ENCODE data around the gene TNNI2. TPM values are rescaled to one million over a fixed set of nuclear protein-coding genes. Genes with fewer than 3 reads are reported as not detected.

TNNI2 gene
- polyA plus RNA-seq, 1 donor from 2014 or later = not detected

DNA sequence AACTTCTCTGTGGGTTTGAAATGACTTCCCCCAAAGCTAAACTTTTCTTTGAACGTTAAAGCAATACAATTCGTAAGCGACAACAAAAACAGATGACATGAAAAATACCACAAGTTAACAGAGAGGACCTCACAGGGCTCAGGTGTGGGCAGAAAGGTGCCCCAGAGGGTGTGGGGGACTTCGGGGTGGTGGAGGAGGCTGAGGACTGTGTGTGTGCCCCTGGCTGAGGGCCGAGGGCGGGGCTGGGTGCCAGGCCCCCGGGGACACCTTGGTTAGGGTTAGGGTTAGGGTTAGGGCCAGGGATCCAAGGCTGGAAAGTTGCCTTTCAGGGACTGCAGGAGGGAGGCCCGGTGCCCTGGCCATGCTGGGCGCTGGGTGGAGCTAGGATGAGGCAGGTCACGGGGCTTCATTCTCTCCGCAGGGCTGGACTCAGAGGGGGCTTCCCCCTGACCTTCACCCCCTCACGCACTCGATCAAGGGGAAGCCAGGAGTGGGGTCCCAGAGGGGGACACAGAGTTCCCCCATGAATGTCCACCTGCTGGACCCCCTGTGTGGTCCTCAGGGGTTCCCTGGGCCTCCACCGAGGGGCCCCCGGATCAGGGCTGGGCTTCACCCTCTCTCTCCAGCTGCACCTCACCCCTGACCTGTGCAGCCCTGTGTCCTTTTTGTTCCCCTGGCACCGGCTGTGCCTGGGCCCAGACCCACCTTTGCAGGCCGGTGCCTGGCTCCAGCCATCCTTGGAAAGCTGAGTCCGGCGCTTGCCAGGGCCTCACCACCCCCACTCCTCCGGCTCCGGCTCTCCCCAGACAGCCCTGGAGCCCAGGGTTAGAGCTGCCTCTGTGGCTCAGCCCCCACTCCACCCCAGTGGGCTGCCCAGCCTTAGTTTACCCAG is 7.0 kb downstream of the TNNI2 start:
- Histone ChIP-seq H3K36me3 (ENCODE audit: insufficient read depth, low read length) (no peaks in the 10 kb centered on the region), H3K27ac (ENCODE audit: low read length) (no peak overlapping the region), H3K9me3 (ENCODE audit: low read length) (no peaks in the 10 kb centered on the region), H3K9ac (ENCODE audit: low read length) (no peak overlapping the region), H3F3A (ENCODE audit: insufficient read depth, low read length, poor library complexity, severe bottlenecking) (no peaks in the 10 kb centered on the region), H3K9me2 (ENCODE audit: insufficient read depth, low read length) (no peaks in the 10 kb centered on the region), H3K4me2 (ENCODE audit: low read length) (no peak overlapping the region), H3K79me2 (replicated peaks; ENCODE audit: insufficient read depth, low read length) (no peaks in the 10 kb centered on the region), H3K27me3 (ENCODE audit: insufficient read depth, low read depth, low read length) (no peaks in the 10 kb centered on the region), H2AFZ (ENCODE audit: low read depth, low read length) (no peak overlapping the region), H4K20me1 (ENCODE audit: insufficient read depth) (no peaks in the 10 kb centered on the region), H3K4me3 (ENCODE audit: low read length) (no peak overlapping the region)
- TF ChIP-seq SMC3 (conservative IDR thresholded peaks at IDR 0.05; ENCODE audit: poor library complexity) (no peak), EP300 (conservative IDR thresholded peaks at IDR 0.05; ENCODE audit: poor library complexity, severe bottlenecking) (no peak), EZH2 (IDR thresholded peaks at IDR 0.05; ENCODE audit: borderline replicate concordance, insufficient read depth, low read length, poor library complexity, severe bottlenecking) (no peak), RAD21 (conservative IDR thresholded peaks at IDR 0.05) (no peak), TAF1 (IDR thresholded peaks at IDR 0.05; ENCODE audit: low read depth) (no peak), MXI1 (conservative IDR thresholded peaks at IDR 0.05; ENCODE audit: poor library complexity, severe bottlenecking) (no peak), POLR2AphosphoS5 (IDR thresholded peaks at IDR 0.05) (no peak)
- TF ChIP-seq, protein P1, sequence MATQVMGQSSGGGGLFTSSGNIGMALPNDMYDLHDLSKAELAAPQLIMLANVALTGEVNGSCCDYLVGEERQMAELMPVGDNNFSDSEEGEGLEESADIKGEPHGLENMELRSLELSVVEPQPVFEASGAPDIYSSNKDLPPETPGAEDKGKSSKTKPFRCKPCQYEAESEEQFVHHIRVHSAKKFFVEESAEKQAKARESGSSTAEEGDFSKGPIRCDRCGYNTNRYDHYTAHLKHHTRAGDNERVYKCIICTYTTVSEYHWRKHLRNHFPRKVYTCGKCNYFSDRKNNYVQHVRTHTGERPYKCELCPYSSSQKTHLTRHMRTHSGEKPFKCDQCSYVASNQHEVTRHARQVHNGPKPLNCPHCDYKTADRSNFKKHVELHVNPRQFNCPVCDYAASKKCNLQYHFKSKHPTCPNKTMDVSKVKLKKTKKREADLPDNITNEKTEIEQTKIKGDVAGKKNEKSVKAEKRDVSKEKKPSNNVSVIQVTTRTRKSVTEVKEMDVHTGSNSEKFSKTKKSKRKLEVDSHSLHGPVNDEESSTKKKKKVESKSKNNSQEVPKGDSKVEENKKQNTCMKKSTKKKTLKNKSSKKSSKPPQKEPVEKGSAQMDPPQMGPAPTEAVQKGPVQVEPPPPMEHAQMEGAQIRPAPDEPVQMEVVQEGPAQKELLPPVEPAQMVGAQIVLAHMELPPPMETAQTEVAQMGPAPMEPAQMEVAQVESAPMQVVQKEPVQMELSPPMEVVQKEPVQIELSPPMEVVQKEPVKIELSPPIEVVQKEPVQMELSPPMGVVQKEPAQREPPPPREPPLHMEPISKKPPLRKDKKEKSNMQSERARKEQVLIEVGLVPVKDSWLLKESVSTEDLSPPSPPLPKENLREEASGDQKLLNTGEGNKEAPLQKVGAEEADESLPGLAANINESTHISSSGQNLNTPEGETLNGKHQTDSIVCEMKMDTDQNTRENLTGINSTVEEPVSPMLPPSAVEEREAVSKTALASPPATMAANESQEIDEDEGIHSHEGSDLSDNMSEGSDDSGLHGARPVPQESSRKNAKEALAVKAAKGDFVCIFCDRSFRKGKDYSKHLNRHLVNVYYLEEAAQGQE (IDR thresholded peaks at IDR 0.05; ENCODE audit: borderline replicate concordance) = no peak
- TF ChIP-seq, protein P2, sequence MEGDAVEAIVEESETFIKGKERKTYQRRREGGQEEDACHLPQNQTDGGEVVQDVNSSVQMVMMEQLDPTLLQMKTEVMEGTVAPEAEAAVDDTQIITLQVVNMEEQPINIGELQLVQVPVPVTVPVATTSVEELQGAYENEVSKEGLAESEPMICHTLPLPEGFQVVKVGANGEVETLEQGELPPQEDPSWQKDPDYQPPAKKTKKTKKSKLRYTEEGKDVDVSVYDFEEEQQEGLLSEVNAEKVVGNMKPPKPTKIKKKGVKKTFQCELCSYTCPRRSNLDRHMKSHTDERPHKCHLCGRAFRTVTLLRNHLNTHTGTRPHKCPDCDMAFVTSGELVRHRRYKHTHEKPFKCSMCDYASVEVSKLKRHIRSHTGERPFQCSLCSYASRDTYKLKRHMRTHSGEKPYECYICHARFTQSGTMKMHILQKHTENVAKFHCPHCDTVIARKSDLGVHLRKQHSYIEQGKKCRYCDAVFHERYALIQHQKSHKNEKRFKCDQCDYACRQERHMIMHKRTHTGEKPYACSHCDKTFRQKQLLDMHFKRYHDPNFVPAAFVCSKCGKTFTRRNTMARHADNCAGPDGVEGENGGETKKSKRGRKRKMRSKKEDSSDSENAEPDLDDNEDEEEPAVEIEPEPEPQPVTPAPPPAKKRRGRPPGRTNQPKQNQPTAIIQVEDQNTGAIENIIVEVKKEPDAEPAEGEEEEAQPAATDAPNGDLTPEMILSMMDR (IDR thresholded peaks at IDR 0.05; ENCODE audit: poor library complexity, severe bottlenecking) = no peak

DNA sequence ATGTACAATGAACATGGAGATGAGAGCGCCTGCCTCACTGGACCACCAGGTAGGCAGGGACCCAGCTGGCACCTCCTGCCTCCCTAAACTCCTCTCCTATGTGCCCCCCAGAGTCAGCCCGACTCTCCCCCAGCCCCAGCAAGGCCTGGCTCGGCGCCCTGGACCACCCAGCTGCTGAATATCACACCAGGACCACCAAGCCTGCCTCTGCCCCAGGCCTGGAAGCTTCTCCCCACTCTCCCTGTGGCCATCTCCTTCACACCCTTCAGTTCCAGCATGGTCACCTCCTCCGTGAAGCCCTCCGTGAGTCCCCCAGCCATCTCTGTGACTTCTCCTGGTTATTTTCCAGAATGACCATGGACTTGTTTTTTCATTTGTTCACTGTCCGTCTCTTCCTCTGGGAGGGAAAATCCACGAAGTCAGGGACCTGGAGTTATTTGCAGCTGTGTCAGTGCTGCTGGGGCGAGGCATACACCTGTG is 7.7 kb downstream of the TNNI2 start:
- Histone ChIP-seq H3K27me3 (ENCODE audit: insufficient read depth, low read depth, low read length) (no peaks in the 10 kb centered on the region), H2AFZ (ENCODE audit: low read depth, low read length) (no peak overlapping the region), H3F3A (ENCODE audit: insufficient read depth, low read length, poor library complexity, severe bottlenecking) (no peaks in the 10 kb centered on the region), H3K9ac (ENCODE audit: low read length) (no peak overlapping the region), H3K79me2 (replicated peaks; ENCODE audit: insufficient read depth, low read length) (no peaks in the 10 kb centered on the region), H3K9me2 (ENCODE audit: insufficient read depth, low read length) (no peaks in the 10 kb centered on the region), H3K4me2 (ENCODE audit: low read length) (no peak overlapping the region), H4K20me1 (ENCODE audit: insufficient read depth) (no peaks in the 10 kb centered on the region), H3K4me3 (ENCODE audit: low read length) (no peak overlapping the region), H3K27ac (ENCODE audit: low read length) (no peak overlapping the region), H3K9me3 (ENCODE audit: low read length) (no peaks in the 10 kb centered on the region), H3K36me3 (ENCODE audit: insufficient read depth, low read length) (no peaks in the 10 kb centered on the region)
- TF ChIP-seq TAF1 (IDR thresholded peaks at IDR 0.05; ENCODE audit: low read depth) = no peak
- TF ChIP-seq, protein P2 (IDR thresholded peaks at IDR 0.05; ENCODE audit: poor library complexity, severe bottlenecking) = no peak
- no peak for TF ChIP-seq EZH2 (IDR thresholded peaks at IDR 0.05; ENCODE audit: borderline replicate concordance, insufficient read depth, low read length, poor library complexity, severe bottlenecking)
- TF ChIP-seq POLR2AphosphoS5 (IDR thresholded peaks at IDR 0.05) = no peak
- no peak for TF ChIP-seq RAD21 (conservative IDR thresholded peaks at IDR 0.05)
- no peak for TF ChIP-seq MXI1 (conservative IDR thresholded peaks at IDR 0.05; ENCODE audit: poor library complexity, severe bottlenecking)
- no peak for TF ChIP-seq SMC3 (conservative IDR thresholded peaks at IDR 0.05; ENCODE audit: poor library complexity)
- TF ChIP-seq EP300 (conservative IDR thresholded peaks at IDR 0.05; ENCODE audit: poor library complexity, severe bottlenecking) = no peak
- TF ChIP-seq, protein P1 (IDR thresholded peaks at IDR 0.05; ENCODE audit: borderline replicate concordance) = no peak
